ENCODE results near the gene EMP2. TPM values are rescaled to one million over a fixed set of nuclear protein-coding genes. Genes with fewer than 3 reads are reported as not detected.
A peak's percentile ranks its signal among the peaks of the same experiment; 100 is the strongest.

The EMP2 gene
- total RNA-seq, 6 experiments from 2014 or later, result 38.5 to 95.6 (median 58.4) TPM

- Histone ChIP-seq H3K36me3 (no peaks in the 10 kb centered on the region), H3K9me3 (no peaks in the 10 kb centered on the region), H3K27me3 (no peaks in the 10 kb centered on the region), H3K4me1 (no peaks in the 10 kb centered on the region), H3K27ac (no peak overlapping the region), H3K4me3 (no peak overlapping the region)
- no peak for ATAC-seq
- no peak for DNase-seq
- intact Hi-C loops (cut with DNase I), result no loop called here
- TF ChIP-seq CTCF (IDR thresholded peaks at IDR 0.05), result peak in 1 of 4 donors; percentile 4
- no peak for TF ChIP-seq POLR2A (IDR thresholded peaks at IDR 0.05)
- 86% methylated on average over 3 of the region's 6 CpGs for WGBS (ENCODE audit: insufficient coverage, low coverage, low lambda C conversion rate, missing lambda C conversion rate)
Observed at GRCh38 chr16:10566613-10567012, 13.8 kb downstream of the EMP2 start.

GRCh38 chr16:10565167-10565566 is 15.2 kb downstream of the EMP2 start:
- intact Hi-C loops (cut with DNase I), result no loop called here
- DNase-seq, result no peak
- 94% methylated on average over 3 of the region's 5 CpGs for WGBS (ENCODE audit: insufficient coverage, low coverage, low lambda C conversion rate, missing lambda C conversion rate)
- H3K9me3 ChIP-seq, result no peaks in the 10 kb centered on the region
- ATAC-seq, result no peak
- no peaks in the 10 kb centered on the region for H3K36me3 ChIP-seq
- H3K27me3 ChIP-seq, result no peaks in the 10 kb centered on the region
- H3K27ac ChIP-seq, result no peak overlapping the region
- TF ChIP-seq POLR2A (IDR thresholded peaks at IDR 0.05) (no peak), CTCF (IDR thresholded peaks at IDR 0.05) (no peak)
- no peak overlapping the region for H3K4me3 ChIP-seq
- H3K4me1 ChIP-seq, result no peaks in the 10 kb centered on the region

- H3K27ac ChIP-seq, result no peak overlapping the region
- no peak overlapping the region for H3K4me3 ChIP-seq
- peaks cover 0 to 5% (median under 1%) of the 10 kb centered on the region in 4 donors for H3K4me1 ChIP-seq
- H3K9me3 ChIP-seq, result no peaks in the 10 kb centered on the region
- no peaks in the 10 kb centered on the region for H3K36me3 ChIP-seq
- DNase-seq (no peak), ATAC-seq (peak in 2 of 4 donors; percentile 22 to 42)
- H3K27me3 ChIP-seq, result no peaks in the 10 kb centered on the region
- no peak for TF ChIP-seq POLR2A (IDR thresholded peaks at IDR 0.05)
- no peak for TF ChIP-seq CTCF (IDR thresholded peaks at IDR 0.05)
- intact Hi-C loops (cut with DNase I), result no loop called here
- WGBS (ENCODE audit: insufficient coverage, low coverage, low lambda C conversion rate, missing lambda C conversion rate), result 57% methylated on average over 5 of the region's 5 CpGs
Observed at GRCh38 chr16:10564591-10564990, 15.8 kb downstream of the EMP2 start.

- no peaks in the 10 kb centered on the region for H3K36me3 ChIP-seq
- TF ChIP-seq CTCF (IDR thresholded peaks at IDR 0.05), result no peak
- no peak for TF ChIP-seq POLR2A (IDR thresholded peaks at IDR 0.05)
- no peak overlapping the region for H3K4me3 ChIP-seq
- H3K9me3 ChIP-seq, result no peaks in the 10 kb centered on the region
- H3K27me3 ChIP-seq, result no peaks in the 10 kb centered on the region
- no peak for ATAC-seq
- H3K4me1 ChIP-seq, result peaks cover 0 to 15% (median 6%) of the 10 kb centered on the region in 4 donors
- no peak for DNase-seq
- intact Hi-C loops (cut with DNase I), result no loop called here
- no peak overlapping the region for H3K27ac ChIP-seq
Observed at GRCh38 chr16:10562361-10562899, 18.0 kb downstream of the EMP2 start.

- TF ChIP-seq POLR2A (IDR thresholded peaks at IDR 0.05) (no peak), CTCF (IDR thresholded peaks at IDR 0.05) (no peak)
- 78% methylated on average over 3 of the region's 3 CpGs for WGBS (ENCODE audit: insufficient coverage, low coverage, low lambda C conversion rate, missing lambda C conversion rate)
Observed at GRCh38 chr16:10561425-10561824, 19.0 kb downstream of the EMP2 start.

More at GRCh38 chr16:10561425-10561824, 19.0 kb downstream of the EMP2 start:
- ATAC-seq, result no peak
- H3K27ac ChIP-seq, result no peak overlapping the region
- no peaks in the 10 kb centered on the region for H3K27me3 ChIP-seq
- H3K9me3 ChIP-seq, result no peaks in the 10 kb centered on the region
- no peaks in the 10 kb centered on the region for H3K36me3 ChIP-seq
- H3K4me3 ChIP-seq, result no peak overlapping the region
- intact Hi-C loops (cut with DNase I), result no loop called here
- DNase-seq, result no peak
- peaks cover 0 to 24% (median 6%) of the 10 kb centered on the region in 4 donors for H3K4me1 ChIP-seq
